BJ (cell line): Measurements from ENCODE around the gene NR5A2. TPM values are rescaled to one million over a fixed set of nuclear protein-coding genes. Genes with fewer than 3 reads are reported as not detected.

Experiments used
- CTCF ChIA-PET: fragments of 350-600 bp; formaldehyde crosslinking; extraction: SDS; loops from one replicate; lab custom pipeline; 2021; ENCODE audit warnings: antibody characterized with exemption, inconsistent platforms; lab: Yijun Ruan, JAX
- POLR2A ChIA-PET: fragments of 300-600 bp; sonication (Branson Sonifier 250); formaldehyde crosslinking; extraction: SDS; loops from one replicate; lab custom pipeline; 2021; ENCODE audit warnings: antibody characterized with exemption; lab: Charles Lee
- DNase-seq: peaks from one replicate; pipeline ENCODE4 v3.0.0-alpha.2; 2011; ENCODE audit warnings: low read depth
- H3K27me3 ChIP-seq: 2 replicates; pipeline ENCODE4 v1.6.0; 2011; ENCODE audit warnings: low read length; ENCODE audit not compliant: control insufficient read depth, insufficient read depth
- H3K36me3 ChIP-seq: 2 replicates; pipeline ENCODE4 v1.5.1; 2011; ENCODE audit warnings: low read length; ENCODE audit not compliant: control insufficient read depth, insufficient read depth
- H3K4me3 ChIP-seq: 2 replicates; pipeline ENCODE4 v1.5.1; 2011; ENCODE audit warnings: low read depth, mild to moderate bottlenecking, control low read depth, low read length
- polyA plus RNA-seq: library from polyadenylated mRNA; depleted of rRNA; stranded (reverse); fragments of >200 nt; gene quantifications from 2 replicates; pipeline ENCODE4 v1.2.3, GENCODE V29; 2011
- TF ChIP-seq, protein P1 (sequence below): IDR thresholded peaks from 2 replicates; pipeline ENCODE4 v1.5.1; 2011; ENCODE audit warnings: low read depth, mild to moderate bottlenecking, control low read depth, inconsistent platforms, low read length, moderate library complexity; ENCODE audit not compliant: insufficient read depth

The NR5A2 gene
- polyA plus RNA-seq, 1 experiment, result 0.12 TPM

DNA sequence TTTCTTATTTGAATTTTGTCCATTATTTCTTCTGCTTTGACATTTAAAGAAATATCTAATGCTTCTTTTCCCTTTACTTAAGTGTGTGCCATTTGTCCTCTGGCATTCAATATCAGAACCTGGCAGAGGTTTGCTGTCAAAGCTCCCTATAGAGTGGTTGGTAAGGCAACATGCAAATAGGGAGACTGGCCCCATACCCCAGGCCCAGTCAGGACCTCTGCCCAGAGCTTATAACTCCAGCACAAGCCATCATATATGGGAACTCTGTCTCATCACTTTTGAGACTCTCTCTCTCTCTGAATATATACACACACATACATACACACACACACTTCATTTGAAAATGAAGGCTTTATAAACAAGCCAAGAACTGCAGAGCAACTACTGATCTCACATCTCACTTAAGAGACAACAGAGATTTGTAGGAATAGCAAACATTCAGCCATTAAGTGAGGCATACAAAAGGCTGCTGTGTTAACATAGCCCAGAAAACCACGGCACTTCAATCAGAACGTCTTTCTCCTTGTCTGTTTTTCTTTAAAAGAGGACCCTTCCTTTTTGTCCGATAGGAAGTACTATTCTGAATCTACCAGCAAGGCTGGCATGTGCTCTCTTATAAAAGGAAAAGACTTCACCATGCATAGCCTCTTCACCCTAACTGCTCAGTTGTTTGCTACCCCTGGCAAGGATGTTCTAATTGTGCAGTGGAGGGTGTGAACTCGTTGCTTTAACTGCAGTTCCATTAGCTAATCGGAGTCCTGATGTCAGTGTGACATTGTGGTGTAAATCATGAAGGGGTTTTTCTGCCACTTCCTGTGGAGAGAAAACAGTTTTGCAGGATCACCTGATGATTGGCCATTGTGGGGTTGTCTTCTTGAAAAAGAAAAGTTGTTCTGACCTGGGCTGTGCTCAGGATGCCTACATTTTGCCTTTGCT, 101.7 kb downstream of the NR5A2 start:
- no peak overlapping the region for H3K4me3 ChIP-seq
- ChIA-PET CTCF (interaction anchor here (0.7 to 0.9 kb wide), 2 partner anchors 16 to 36 kb away, joined by 3 read pairs; no protein-coding TSS in a partner anchor), POLR2A (no interaction called here)
- TF ChIP-seq, protein P1, sequence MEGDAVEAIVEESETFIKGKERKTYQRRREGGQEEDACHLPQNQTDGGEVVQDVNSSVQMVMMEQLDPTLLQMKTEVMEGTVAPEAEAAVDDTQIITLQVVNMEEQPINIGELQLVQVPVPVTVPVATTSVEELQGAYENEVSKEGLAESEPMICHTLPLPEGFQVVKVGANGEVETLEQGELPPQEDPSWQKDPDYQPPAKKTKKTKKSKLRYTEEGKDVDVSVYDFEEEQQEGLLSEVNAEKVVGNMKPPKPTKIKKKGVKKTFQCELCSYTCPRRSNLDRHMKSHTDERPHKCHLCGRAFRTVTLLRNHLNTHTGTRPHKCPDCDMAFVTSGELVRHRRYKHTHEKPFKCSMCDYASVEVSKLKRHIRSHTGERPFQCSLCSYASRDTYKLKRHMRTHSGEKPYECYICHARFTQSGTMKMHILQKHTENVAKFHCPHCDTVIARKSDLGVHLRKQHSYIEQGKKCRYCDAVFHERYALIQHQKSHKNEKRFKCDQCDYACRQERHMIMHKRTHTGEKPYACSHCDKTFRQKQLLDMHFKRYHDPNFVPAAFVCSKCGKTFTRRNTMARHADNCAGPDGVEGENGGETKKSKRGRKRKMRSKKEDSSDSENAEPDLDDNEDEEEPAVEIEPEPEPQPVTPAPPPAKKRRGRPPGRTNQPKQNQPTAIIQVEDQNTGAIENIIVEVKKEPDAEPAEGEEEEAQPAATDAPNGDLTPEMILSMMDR, result no peak
- H3K36me3 ChIP-seq, result no peaks in the 10 kb centered on the region
- peaks cover 5% of the 10 kb centered on the region for H3K27me3 ChIP-seq
- no peak for DNase-seq

DNA sequence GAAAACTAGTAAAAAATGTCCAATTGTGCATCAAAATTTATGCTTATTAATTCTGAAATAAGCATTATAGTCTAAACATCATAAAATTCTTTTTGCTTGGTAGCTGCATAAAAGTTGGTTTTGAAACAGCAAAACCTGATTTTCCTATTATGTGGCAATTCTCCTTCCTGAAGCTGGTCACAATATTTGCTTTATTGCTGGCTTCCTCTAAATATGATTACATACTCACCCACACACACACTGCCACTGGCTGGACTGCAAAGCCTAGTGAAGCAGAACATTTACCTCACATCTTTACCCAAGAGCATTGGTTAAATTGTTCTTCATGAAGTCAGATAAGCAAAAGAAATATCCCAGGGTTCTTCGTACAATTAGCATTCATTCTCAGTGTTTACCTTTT, 103.0 kb downstream of the NR5A2 start:
- H3K27me3 ChIP-seq, result peaks cover 5% of the 10 kb centered on the region
- TF ChIP-seq, protein P1, result no peak
- H3K36me3 ChIP-seq, result no peaks in the 10 kb centered on the region
- POLR2A ChIA-PET, result no interaction called here
- DNase-seq, result no peak
- CTCF ChIA-PET, result interaction anchor here (0.7 kb wide), 1 partner anchor 10 kb away, joined by 3 read pairs; no protein-coding TSS in a partner anchor
- no peak overlapping the region for H3K4me3 ChIP-seq

DNA sequence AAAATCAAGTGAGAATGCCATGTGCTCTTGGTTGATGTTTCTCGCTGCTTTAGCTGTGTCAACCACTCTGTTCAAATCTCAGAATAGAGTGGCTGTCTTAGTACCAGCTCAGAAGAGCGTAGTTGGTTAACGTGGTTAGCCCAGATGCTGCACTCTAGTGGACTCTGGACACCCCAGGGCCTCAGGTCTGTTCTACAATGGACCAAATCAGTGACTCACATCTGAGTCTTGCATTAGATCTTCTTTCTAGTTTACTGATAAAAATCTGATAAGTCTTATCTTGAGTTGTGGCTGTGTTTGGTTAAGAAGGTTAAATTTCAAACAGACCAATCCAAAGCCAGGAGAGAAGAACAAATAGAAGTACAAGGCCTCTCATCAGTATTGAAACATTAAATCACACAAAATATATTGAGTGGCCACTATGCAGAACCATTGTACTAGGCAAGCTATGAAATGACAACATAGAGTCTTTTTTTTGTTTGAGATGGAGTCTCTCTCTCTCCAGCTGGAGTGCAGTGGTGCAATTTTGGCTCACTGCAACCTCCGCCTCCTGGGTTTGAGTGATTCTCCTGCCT, 104.1 kb downstream of the NR5A2 start:
- DNase-seq, result no peak
- TF ChIP-seq, protein P1, result no peak
- POLR2A ChIA-PET, result no interaction called here
- Histone ChIP-seq H3K4me3 (no peak overlapping the region), H3K27me3 (peaks cover 5% of the 10 kb centered on the region), H3K36me3 (no peaks in the 10 kb centered on the region)
- CTCF ChIA-PET, result no interaction called here

DNA sequence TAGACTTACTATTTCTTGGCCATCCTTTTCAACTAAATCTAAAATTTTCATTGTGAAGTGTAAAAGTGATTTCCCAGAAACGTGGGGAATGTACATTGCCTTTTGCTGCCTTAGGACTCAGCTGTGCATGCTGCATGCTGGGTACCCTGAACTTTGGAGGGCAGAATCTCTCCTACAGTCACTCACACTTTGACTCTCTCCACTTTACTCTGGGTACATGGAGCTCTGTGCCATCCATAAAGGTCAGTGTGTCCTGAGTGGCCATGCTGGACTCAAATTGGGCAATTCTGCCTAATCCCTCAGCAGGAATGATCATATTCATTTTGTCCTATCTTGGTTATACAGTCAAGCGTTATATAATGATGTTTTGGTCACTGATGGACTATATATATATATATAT, 105.6 kb downstream of the NR5A2 start:
- CTCF ChIA-PET, result interaction anchor here (1.0 to 1.3 kb wide), 2 partner anchors 14 to 448 kb away, joined by 3 to 4 read pairs; no protein-coding TSS in a partner anchor
- TF ChIP-seq, protein P1, result no peak
- DNase-seq, result no peak
- no peaks in the 10 kb centered on the region for H3K36me3 ChIP-seq
- peaks cover 5% of the 10 kb centered on the region for H3K27me3 ChIP-seq
- no peak overlapping the region for H3K4me3 ChIP-seq
- POLR2A ChIA-PET, result no interaction called here

DNA sequence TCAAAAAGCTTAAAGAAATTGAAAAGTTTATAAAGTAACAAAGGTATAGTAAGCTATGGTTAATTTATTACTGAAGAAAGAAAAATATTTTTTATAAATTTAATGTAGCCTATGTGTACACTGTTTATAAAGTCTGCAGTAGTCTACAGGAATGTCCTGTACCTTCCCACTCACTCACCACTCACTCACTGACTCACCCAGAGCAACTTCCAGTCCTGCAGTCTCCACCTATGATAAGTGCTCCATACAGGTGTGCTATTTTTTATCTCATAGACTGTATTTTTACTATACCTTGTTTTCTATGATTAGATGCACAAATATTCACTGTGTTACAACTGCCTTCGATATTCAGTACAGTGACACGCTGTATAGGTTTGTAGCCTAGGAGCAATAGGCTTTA, 106.6 kb downstream of the NR5A2 start:
- Histone ChIP-seq H3K4me3 (no peak overlapping the region), H3K27me3 (peaks cover 5% of the 10 kb centered on the region), H3K36me3 (no peaks in the 10 kb centered on the region)
- no peak for DNase-seq
- CTCF ChIA-PET, result interaction anchor here (1.3 kb wide), 1 partner anchor 449 kb away, joined by 4 read pairs; no protein-coding TSS in a partner anchor
- POLR2A ChIA-PET, result no interaction called here
- TF ChIP-seq, protein P1, result no peak
